ENCODE measurements around the gene CFAP97D2.
"Not testable (repeated sequence)": the region's sequence is repeated elsewhere in the genome, so short reads cannot be mapped to it uniquely, and the experiment has no call there.

CFAP97D2 gene

DNA sequence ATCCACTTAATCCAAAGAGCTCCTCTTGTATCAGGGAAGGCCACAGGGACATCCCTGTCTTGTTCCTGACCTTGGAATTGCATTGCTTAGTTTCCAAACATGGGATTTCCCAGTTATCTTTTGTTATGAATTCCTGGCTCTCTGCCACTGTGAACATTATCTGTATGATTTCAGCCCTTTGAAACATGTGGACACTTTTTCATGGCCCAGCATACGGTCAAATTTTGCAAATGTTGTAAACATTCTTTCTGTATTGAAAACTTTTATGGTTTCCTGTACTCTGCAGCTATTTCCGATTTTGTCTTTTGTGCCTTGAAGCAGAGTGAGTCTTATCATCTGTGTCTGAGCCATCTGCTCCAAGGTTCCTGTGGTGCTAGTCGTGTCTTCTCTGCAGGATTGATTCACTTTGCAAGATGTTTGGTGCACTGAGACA lies 4.5 kb upstream of the CFAP97D2 start:
- ChIA-PET POLR2A (no interaction called here), CTCF (interaction anchor here (1.8 to 3.4 kb wide), 2 partner anchors 12 to 51 kb away, joined by 4 to 14 read pairs; no protein-coding TSS in a partner anchor)
- TF ChIP-seq, protein P1, sequence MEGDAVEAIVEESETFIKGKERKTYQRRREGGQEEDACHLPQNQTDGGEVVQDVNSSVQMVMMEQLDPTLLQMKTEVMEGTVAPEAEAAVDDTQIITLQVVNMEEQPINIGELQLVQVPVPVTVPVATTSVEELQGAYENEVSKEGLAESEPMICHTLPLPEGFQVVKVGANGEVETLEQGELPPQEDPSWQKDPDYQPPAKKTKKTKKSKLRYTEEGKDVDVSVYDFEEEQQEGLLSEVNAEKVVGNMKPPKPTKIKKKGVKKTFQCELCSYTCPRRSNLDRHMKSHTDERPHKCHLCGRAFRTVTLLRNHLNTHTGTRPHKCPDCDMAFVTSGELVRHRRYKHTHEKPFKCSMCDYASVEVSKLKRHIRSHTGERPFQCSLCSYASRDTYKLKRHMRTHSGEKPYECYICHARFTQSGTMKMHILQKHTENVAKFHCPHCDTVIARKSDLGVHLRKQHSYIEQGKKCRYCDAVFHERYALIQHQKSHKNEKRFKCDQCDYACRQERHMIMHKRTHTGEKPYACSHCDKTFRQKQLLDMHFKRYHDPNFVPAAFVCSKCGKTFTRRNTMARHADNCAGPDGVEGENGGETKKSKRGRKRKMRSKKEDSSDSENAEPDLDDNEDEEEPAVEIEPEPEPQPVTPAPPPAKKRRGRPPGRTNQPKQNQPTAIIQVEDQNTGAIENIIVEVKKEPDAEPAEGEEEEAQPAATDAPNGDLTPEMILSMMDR (IDR thresholded peaks at IDR 0.05; ENCODE audit: control extremely low read depth, extremely low read depth, low read depth, missing control alignments) = no peak
- DNase-seq (ENCODE audit: extremely low spot score) = no peak

DNA sequence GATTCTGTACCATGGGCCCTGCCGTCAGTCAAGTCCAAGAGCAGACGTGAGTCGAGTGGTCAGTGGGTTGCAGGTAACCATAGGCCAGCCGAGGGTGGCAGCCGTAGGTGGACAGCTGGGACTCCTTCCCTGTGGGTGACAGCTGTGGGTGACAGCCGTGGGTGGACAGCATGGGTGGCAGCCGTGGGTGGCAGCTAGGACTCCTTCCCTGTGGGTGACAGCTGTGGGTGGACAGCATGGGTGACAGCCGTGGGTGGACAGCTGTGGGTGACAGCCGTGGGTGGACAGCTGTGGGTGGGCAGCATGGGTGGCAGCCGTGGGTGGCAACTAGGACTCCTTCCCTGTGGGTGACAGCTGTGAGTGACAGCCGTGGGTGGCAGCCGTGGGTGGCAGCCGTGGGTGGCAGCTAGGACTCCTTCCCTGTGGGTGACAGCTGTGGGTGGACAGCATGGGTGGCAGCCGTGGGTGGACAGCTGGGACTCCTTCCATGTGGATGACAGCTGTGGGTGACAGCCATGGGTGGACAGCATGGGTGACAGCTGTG lies 2.6 kb upstream of the CFAP97D2 start:
- POLR2A ChIA-PET; DNase-seq (ENCODE audit: extremely low spot score): not testable (repeated sequence)
- CTCF ChIA-PET = interaction anchor here (1.6 to 3.4 kb wide), 4 partner anchors 9 to 50 kb away, joined by 4 to 14 read pairs (median 4); no protein-coding TSS in a partner anchor

DNA sequence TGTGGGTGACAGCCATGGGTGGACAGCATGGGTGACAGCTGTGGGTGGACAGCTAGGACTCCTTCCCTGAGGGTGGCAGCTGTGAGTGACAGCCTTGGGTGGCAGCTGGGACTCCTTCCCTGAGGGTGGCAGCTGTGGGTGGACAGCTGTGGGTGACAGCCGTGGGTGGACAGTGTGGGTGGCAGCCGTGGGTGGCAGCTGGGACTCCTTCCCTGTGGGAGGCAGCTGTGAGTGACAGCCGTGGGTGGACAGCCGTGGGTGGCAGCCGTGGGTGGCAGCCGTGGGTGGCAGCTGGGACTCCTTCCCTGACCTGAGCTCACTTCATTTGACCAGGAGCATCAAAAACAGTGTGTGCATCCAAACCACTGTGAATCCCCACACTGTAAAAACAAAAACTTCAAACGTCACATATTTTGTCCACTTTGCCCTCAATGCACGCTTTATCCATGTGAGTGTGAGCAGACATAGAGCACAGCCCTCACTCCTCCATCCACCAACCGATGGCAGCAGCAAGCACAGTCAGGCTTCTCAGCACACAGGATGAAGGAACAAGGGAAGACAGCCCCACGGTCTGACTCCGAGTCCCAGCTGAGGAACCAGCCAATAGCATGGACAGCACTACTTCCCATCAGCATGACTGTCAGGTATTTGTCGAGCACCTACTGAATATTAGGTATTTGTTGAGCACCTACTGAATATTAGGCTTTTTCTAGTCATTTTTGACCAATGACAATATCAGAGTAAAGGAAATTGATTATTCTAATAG lies 1.6 kb upstream of the CFAP97D2 start:
- POLR2A ChIA-PET = no interaction called here
- no peak for DNase-seq (ENCODE audit: extremely low spot score)
- TF ChIP-seq, protein P1 (IDR thresholded peaks at IDR 0.05; ENCODE audit: control extremely low read depth, extremely low read depth, low read depth, missing control alignments) = no peak
- CTCF ChIA-PET = interaction anchor here (1.6 to 1.7 kb wide), 2 partner anchors 10 to 17 kb away, joined by 4 read pairs; no protein-coding TSS in a partner anchor

- CTCF ChIA-PET = interaction anchor here (0.7 to 2.7 kb wide), 2 partner anchors 11 to 21 kb away, joined by 3 to 14 read pairs; no protein-coding TSS in a partner anchor
- no peak for DNase-seq (ENCODE audit: extremely low spot score)
- TF ChIP-seq, protein P1 (IDR thresholded peaks at IDR 0.05; ENCODE audit: control extremely low read depth, extremely low read depth, low read depth, missing control alignments) = no peak
- POLR2A ChIA-PET = no interaction called here
Measured at GRCh38 chr13:114185182-114185971, 6.3 kb downstream of the CFAP97D2 start.

GRCh38 chr13:114194853-114195252 lies 15.8 kb downstream of the CFAP97D2 start:
- ChIA-PET CTCF (no interaction called here), POLR2A (no interaction called here)
- TF ChIP-seq, protein P1 (IDR thresholded peaks at IDR 0.05; ENCODE audit: control extremely low read depth, extremely low read depth, low read depth, missing control alignments) = no peak
- DNase-seq (ENCODE audit: extremely low spot score) = no peak

DNA sequence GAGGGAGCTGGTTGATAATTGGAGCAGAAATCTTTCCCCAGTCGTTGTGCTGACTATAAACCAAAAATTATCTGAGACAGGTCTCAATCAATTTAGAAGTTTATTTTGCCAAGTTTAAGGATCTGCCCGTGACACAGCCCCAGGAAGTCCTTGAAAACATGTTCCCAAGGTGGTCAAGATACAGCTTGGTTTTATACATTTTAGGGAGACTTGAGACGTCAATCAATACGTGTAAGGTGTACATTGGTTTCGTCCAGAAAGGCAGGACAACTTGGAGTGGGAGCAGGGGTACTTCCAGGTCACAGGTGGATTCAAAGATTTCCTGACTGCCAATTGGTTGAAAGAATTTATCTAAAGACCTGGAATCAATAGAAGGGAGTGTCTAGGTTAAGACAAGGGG lies 17.6 kb downstream of the CFAP97D2 start:
- ChIA-PET POLR2A (no interaction called here), CTCF (interaction anchor here (1.2 to 1.4 kb wide), 2 partner anchors 10 to 34 kb away, joined by 3 read pairs; no protein-coding TSS in a partner anchor)
- DNase-seq (ENCODE audit: extremely low spot score) = no peak
- TF ChIP-seq, protein P1 (IDR thresholded peaks at IDR 0.05; ENCODE audit: control extremely low read depth, extremely low read depth, low read depth, missing control alignments) = no peak
